Progenitor cell of endocrine pancreas (in vitro differentiated cells): ENCODE measurements around the gene FNDC3B. TPM values are rescaled to one million over a fixed set of nuclear protein-coding genes. Genes with fewer than 3 reads are reported as not detected.
A peak's percentile ranks its signal among the peaks of the same experiment; 100 is the strongest.

Experiments used
- DNase-seq: peaks from one replicate; pipeline ENCODE4 v3.0.0; 2021; ENCODE audit warnings: low spot score; ENCODE audit not compliant: unreplicated experiment
- H3K27ac Mint-ChIP-seq: 2 replicates; pipeline ENCODE4 v1.8.0; 2021; ENCODE audit warnings: mild to moderate bottlenecking, moderate library complexity, mixed read lengths
- H3K27me3 Mint-ChIP-seq: 2 replicates; pipeline ENCODE4 v1.8.0; 2021; ENCODE audit warnings: mixed read lengths
- H3K36me3 Mint-ChIP-seq: 2 replicates; pipeline ENCODE4 v1.8.0; 2022; ENCODE audit warnings: mixed read lengths; ENCODE audit not compliant: insufficient read depth
- H3K4me1 Mint-ChIP-seq: 2 replicates; pipeline ENCODE4 v1.8.0; 2021; ENCODE audit warnings: low read depth, mixed read lengths
- H3K4me3 Mint-ChIP-seq: 2 replicates; pipeline ENCODE4 v1.8.0; 2021; ENCODE audit warnings: low read depth, mild to moderate bottlenecking, moderate library complexity, mixed read lengths
- H3K9me3 Mint-ChIP-seq: 2 replicates; pipeline ENCODE4 v1.8.0; 2021; ENCODE audit warnings: low read depth, mixed read lengths
- CTCF ChIP-seq: fragments of 200-600 bp; sonication (generic); IDR thresholded peaks from one replicate; pipeline ENCODE4 v1.5.0; 2021; ENCODE audit warnings: antibody characterized with exemption, mild to moderate bottlenecking; ENCODE audit not compliant: unreplicated experiment
- total RNA-seq: library from RNA; stranded (reverse); gene quantifications from 2 replicates; pipeline ENCODE4 v1.2.1, GENCODE V29; 2021

FNDC3B gene
- total RNA-seq, 1 donor from 2014 or later: 158 TPM

- Mint-ChIP-seq H3K9me3 (no peaks in the 10 kb centered on the region), H3K4me3 (no peak overlapping the region), H3K36me3 (peaks cover 33% of the 10 kb centered on the region), H3K27me3 (no peaks in the 10 kb centered on the region), H3K4me1 (peaks cover 2% of the 10 kb centered on the region), H3K27ac (no peak overlapping the region)
- TF ChIP-seq CTCF: no peak
- DNase-seq: no peak
Observed at GRCh38 chr3:172305974-172306373, 266.6 kb downstream of the FNDC3B start.

DNA sequence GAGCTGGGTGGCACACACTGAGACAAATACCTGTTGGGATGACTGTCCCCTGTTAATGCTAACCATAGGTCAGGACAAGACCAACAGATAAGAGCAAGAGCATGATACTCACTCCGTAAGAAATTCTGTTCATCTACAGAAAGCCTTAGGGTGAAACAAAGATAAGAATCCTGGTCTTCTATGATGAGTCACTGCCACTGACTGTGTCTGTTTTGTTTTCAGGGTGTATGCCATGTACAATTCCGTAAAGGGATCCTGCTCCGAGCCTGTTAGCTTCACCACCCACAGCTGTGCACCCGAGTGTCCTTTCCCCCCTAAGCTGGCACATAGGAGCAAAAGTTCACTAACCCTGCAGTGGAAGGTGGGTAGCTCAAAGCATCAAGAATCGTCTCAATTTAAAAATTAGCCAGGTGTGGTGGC is 267.8 kb downstream of the FNDC3B start:
- Mint-ChIP-seq H3K27ac (peak overlapping the region; percentile 94), H3K27me3 (no peaks in the 10 kb centered on the region), H3K4me1 (peaks cover 2% of the 10 kb centered on the region), H3K9me3 (no peaks in the 10 kb centered on the region), H3K36me3 (peaks cover 39% of the 10 kb centered on the region), H3K4me3 (no peak overlapping the region)
- DNase-seq: no peak
- TF ChIP-seq CTCF: no peak

GRCh38 chr3:172309059-172309458 is 269.7 kb downstream of the FNDC3B start:
- peaks cover 40% of the 10 kb centered on the region for H3K36me3 Mint-ChIP-seq
- no peaks in the 10 kb centered on the region for H3K27me3 Mint-ChIP-seq
- DNase-seq: no peak
- TF ChIP-seq CTCF: no peak
- H3K27ac Mint-ChIP-seq: peak overlapping the region; percentile 84
- H3K9me3 Mint-ChIP-seq: no peaks in the 10 kb centered on the region
- no peak overlapping the region for H3K4me3 Mint-ChIP-seq
- H3K4me1 Mint-ChIP-seq: peaks cover 2% of the 10 kb centered on the region

GRCh38 chr3:172309741-172310427 is 270.5 kb downstream of the FNDC3B start:
- Mint-ChIP-seq H3K4me1 (peaks cover 2% of the 10 kb centered on the region), H3K4me3 (no peak overlapping the region), H3K27ac (no peak overlapping the region), H3K36me3 (peaks cover 43% of the 10 kb centered on the region), H3K27me3 (no peaks in the 10 kb centered on the region), H3K9me3 (no peaks in the 10 kb centered on the region)
- no peak for TF ChIP-seq CTCF
- no peak for DNase-seq

DNA sequence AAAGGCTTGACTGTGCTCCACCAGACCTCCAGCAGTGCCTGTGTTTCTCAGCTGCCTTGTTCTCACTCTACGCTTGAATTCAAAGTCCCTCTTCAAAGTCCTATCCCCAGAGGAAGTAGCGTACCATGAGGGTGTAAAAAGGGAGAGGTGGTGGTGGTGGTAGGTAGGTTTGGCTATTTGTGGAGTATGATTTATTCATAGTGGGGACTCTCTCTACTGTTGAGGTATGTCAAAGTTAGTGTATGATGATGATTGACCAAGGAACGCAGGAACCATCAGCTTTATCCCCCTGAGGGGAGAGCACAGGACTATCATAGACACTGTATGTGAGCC is 271.0 kb downstream of the FNDC3B start:
- H3K36me3 Mint-ChIP-seq: peaks cover 40% of the 10 kb centered on the region
- no peaks in the 10 kb centered on the region for H3K27me3 Mint-ChIP-seq
- H3K4me1 Mint-ChIP-seq: peaks cover 2% of the 10 kb centered on the region
- TF ChIP-seq CTCF: no peak
- no peak for DNase-seq
- H3K27ac Mint-ChIP-seq: peak overlapping the region; percentile 21
- H3K4me3 Mint-ChIP-seq: no peak overlapping the region
- no peaks in the 10 kb centered on the region for H3K9me3 Mint-ChIP-seq
